ENCODE data around the gene ULK3. TPM values are rescaled to one million over a fixed set of nuclear protein-coding genes. Genes with fewer than 3 reads are reported as not detected.

The ULK3 gene
- total RNA-seq, 1 donor from 2014 or later: 24.3 TPM

DNA sequence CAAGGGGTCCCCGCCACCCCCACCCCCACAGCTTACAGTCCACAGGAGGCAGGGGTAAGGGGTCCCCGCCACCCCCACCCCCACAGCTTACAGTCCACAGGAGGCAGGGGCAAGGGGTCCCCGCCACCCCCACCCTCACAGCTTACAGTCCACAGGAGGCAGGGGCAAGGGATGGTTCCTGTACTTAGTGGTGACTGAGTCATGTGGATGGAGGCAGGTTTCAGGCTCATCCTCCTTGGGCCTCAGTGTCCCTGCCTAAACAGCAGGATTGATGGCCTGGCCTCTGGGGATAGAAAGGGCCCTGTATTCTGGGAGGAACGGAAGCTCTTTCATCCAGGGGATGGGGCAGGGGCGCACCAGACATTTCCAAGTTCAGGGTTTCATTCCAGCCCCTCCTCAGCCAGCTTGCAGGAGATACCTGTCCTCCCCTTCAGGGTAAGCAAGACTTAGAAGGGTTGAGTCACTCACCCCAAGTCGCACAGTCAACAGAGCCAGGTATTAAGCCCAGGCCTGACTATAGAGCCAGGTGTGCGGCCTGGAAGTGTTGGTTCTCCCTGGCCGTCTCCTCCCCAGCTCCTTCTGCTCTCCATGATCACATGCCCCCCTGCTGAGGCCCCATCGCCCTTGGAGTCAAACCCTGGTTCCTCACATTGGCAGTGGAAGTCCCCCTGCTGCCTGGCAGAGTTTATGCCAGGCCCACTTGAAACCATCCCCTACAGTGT is 48.5 kb downstream of the ULK3 start:
- no peaks in the 10 kb centered on the region for H3K27me3 Mint-ChIP-seq (ENCODE audit: low read depth)
- H3K4me1 Mint-ChIP-seq (ENCODE audit: low read depth): peaks cover 35% of the 10 kb centered on the region
- DNase-seq (ENCODE audit: low spot score): no peak
- H3K36me3 Mint-ChIP-seq (ENCODE audit: low read depth): peaks cover 4% of the 10 kb centered on the region
- no peak overlapping the region for H3K27ac Mint-ChIP-seq (ENCODE audit: unreplicated experiment)
- no peak overlapping the region for H3K4me3 Mint-ChIP-seq (ENCODE audit: unreplicated experiment)
- no peaks in the 10 kb centered on the region for H3K9me3 Mint-ChIP-seq (ENCODE audit: low read depth)
- TF ChIP-seq, protein P1, sequence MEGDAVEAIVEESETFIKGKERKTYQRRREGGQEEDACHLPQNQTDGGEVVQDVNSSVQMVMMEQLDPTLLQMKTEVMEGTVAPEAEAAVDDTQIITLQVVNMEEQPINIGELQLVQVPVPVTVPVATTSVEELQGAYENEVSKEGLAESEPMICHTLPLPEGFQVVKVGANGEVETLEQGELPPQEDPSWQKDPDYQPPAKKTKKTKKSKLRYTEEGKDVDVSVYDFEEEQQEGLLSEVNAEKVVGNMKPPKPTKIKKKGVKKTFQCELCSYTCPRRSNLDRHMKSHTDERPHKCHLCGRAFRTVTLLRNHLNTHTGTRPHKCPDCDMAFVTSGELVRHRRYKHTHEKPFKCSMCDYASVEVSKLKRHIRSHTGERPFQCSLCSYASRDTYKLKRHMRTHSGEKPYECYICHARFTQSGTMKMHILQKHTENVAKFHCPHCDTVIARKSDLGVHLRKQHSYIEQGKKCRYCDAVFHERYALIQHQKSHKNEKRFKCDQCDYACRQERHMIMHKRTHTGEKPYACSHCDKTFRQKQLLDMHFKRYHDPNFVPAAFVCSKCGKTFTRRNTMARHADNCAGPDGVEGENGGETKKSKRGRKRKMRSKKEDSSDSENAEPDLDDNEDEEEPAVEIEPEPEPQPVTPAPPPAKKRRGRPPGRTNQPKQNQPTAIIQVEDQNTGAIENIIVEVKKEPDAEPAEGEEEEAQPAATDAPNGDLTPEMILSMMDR (IDR thresholded peaks at IDR 0.05): no peak

- peaks cover 1% of the 10 kb centered on the region for H3K36me3 Mint-ChIP-seq (ENCODE audit: low read depth)
- TF ChIP-seq, protein P1 (IDR thresholded peaks at IDR 0.05): peak; percentile 44
- no peak overlapping the region for H3K4me3 Mint-ChIP-seq (ENCODE audit: unreplicated experiment)
- no peaks in the 10 kb centered on the region for H3K27me3 Mint-ChIP-seq (ENCODE audit: low read depth)
- DNase-seq (ENCODE audit: low spot score): no peak
- H3K4me1 Mint-ChIP-seq (ENCODE audit: low read depth): peaks cover 43% of the 10 kb centered on the region
- no peak overlapping the region for H3K27ac Mint-ChIP-seq (ENCODE audit: unreplicated experiment)
- H3K9me3 Mint-ChIP-seq (ENCODE audit: low read depth): no peaks in the 10 kb centered on the region
Observed at GRCh38 chr15:74793135-74794028, 49.6 kb downstream of the ULK3 start.

DNA sequence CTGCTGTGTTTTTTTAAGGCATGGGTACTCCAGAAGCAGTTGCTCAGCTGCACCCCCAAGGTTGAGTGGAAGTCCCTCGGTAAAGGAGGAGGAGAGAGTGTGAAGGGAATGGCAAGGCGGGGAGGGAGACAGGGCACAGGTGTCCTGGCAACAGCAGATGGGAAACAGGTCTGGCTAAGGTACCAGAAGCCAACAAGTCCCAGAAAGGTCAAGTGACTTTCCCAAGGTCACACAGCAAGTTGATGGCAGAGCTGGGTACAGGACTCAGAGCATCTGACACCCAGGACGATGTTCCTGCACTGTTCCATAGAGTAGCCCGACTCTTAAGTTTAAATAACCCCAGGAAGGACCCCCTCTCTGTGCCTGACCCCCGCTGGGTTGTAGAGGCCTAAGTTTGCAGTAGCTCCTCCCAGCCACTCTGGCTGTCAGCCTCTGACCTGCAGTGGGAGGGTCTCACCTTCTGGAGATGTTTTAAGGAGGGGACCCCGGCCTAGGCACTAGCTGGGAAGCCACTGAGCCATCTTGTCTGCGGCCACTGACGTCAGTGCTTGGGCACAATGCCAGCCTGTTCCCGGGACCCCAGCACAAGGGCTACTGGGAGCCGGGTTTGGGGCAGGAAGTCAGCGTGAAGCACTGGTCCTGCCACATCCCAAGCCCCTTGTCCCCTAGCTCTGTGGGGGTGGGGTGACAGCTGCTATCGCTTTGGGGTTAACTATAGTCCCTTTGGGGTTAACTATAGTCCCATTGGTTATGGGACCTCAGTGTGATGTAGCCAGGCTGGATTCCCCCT is 50.5 kb downstream of the ULK3 start:
- Mint-ChIP-seq H3K27ac (ENCODE audit: unreplicated experiment) (no peak overlapping the region), H3K36me3 (ENCODE audit: low read depth) (no peaks in the 10 kb centered on the region), H3K9me3 (ENCODE audit: low read depth) (no peaks in the 10 kb centered on the region), H3K4me3 (ENCODE audit: unreplicated experiment) (no peak overlapping the region), H3K4me1 (ENCODE audit: low read depth) (peaks cover 52% of the 10 kb centered on the region), H3K27me3 (ENCODE audit: low read depth) (no peaks in the 10 kb centered on the region)
- no peak for DNase-seq (ENCODE audit: low spot score)
- TF ChIP-seq, protein P1 (IDR thresholded peaks at IDR 0.05): no peak

- no peaks in the 10 kb centered on the region for H3K27me3 Mint-ChIP-seq (ENCODE audit: low read depth)
- TF ChIP-seq, protein P1 (IDR thresholded peaks at IDR 0.05): no peak
- no peaks in the 10 kb centered on the region for H3K9me3 Mint-ChIP-seq (ENCODE audit: low read depth)
- no peak overlapping the region for H3K4me3 Mint-ChIP-seq (ENCODE audit: unreplicated experiment)
- no peaks in the 10 kb centered on the region for H3K36me3 Mint-ChIP-seq (ENCODE audit: low read depth)
- H3K4me1 Mint-ChIP-seq (ENCODE audit: low read depth): peaks cover 59% of the 10 kb centered on the region
- DNase-seq (ENCODE audit: low spot score): no peak
- peak overlapping the region; percentile 96 for H3K27ac Mint-ChIP-seq (ENCODE audit: unreplicated experiment)
Observed at GRCh38 chr15:74791667-74792066, 51.3 kb downstream of the ULK3 start.

DNA sequence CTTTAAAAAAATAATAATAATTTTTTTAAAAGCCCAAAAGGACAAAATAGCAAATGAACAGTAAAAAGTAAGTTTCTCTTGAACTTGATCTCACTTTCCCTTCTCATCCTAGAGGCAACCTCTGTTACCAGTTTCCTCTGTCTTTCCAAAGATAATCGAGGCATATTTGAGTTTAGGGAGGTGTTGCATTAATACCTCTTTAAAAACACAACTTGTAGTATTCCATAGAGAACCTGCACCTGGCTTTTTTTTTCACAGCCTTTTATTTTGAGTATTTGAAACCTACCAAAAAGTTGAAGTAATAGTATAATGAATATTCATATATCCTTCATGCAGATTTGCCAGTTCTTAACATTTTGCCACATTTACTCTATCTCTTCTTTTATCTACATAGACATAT is 51.9 kb downstream of the ULK3 start:
- peaks cover 61% of the 10 kb centered on the region for H3K4me1 Mint-ChIP-seq (ENCODE audit: low read depth)
- no peaks in the 10 kb centered on the region for H3K9me3 Mint-ChIP-seq (ENCODE audit: low read depth)
- no peaks in the 10 kb centered on the region for H3K36me3 Mint-ChIP-seq (ENCODE audit: low read depth)
- H3K27ac Mint-ChIP-seq (ENCODE audit: unreplicated experiment): peak overlapping the region; percentile 96
- no peaks in the 10 kb centered on the region for H3K27me3 Mint-ChIP-seq (ENCODE audit: low read depth)
- TF ChIP-seq, protein P1 (IDR thresholded peaks at IDR 0.05): no peak
- no peak overlapping the region for H3K4me3 Mint-ChIP-seq (ENCODE audit: unreplicated experiment)
- no peak for DNase-seq (ENCODE audit: low spot score)

All from chondrocyte (in vitro differentiated cells).